Osteocyte (in vitro differentiated cells): Measurements from ENCODE around the gene PHF24. TPM values are rescaled to one million over a fixed set of nuclear protein-coding genes. Genes with fewer than 3 reads are reported as not detected.

Experiments used
- DNase-seq: peaks from one replicate; pipeline ENCODE4 v3.0.0; 2021; ENCODE audit warnings: mixed read lengths; ENCODE audit not compliant: unreplicated experiment; ENCODE audit errors: extremely low spot score
- H3K27ac Mint-ChIP-seq: one replicate; pipeline ENCODE4 v1.8.0; 2021; ENCODE audit warnings: mild to moderate bottlenecking, mixed read lengths; ENCODE audit not compliant: unreplicated experiment
- H3K27me3 Mint-ChIP-seq: one replicate; pipeline ENCODE4 v1.8.0; 2021; ENCODE audit warnings: mixed read lengths; ENCODE audit not compliant: unreplicated experiment
- H3K36me3 Mint-ChIP-seq: one replicate; pipeline ENCODE4 v1.8.0; 2021; ENCODE audit warnings: mixed read lengths; ENCODE audit not compliant: unreplicated experiment
- H3K4me1 Mint-ChIP-seq: one replicate; pipeline ENCODE4 v1.8.0; 2021; ENCODE audit warnings: mixed read lengths; ENCODE audit not compliant: unreplicated experiment
- H3K4me3 Mint-ChIP-seq: one replicate; pipeline ENCODE4 v1.8.0; 2021; ENCODE audit warnings: mild to moderate bottlenecking, moderate library complexity, mixed read lengths; ENCODE audit not compliant: unreplicated experiment
- H3K9me3 Mint-ChIP-seq: one replicate; pipeline ENCODE4 v1.8.0; 2021; ENCODE audit warnings: mixed read lengths; ENCODE audit not compliant: unreplicated experiment
- total RNA-seq: library from RNA; stranded (reverse); gene quantifications from 2 replicates; pipeline ENCODE4 v1.2.1, GENCODE V29; 2021
- TF ChIP-seq, protein P1 (sequence below): fragments of 200-600 bp; sonication (generic); IDR thresholded peaks from 2 replicates; pipeline ENCODE4 v1.5.0; 2021; ENCODE audit warnings: antibody characterized with exemption, mild to moderate bottlenecking, moderate library complexity

Gene PHF24
- total RNA-seq, 1 donor from 2014 or later = not detected

DNA sequence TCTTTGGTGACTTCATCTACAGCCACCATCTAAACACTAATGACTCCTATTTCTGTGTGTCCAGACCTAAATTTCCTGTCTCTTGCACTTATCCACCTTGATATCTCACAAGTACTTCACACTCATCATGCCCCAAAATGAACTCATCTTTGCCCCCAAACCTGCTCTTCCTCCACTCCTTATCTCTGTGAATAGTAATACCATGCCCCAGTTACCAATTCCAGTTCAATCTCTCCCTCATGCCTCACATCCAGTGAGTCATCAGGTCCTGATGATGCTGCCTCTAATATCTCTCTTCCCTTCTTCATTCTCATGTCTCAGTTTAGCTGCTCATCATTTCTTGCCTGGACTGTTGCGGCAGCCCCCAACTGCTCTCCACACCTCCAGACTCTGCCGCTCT lies 16.6 kb downstream of the PHF24 start:
- H3K9me3 Mint-ChIP-seq = no peaks in the 10 kb centered on the region
- H3K4me1 Mint-ChIP-seq = no peaks in the 10 kb centered on the region
- no peaks in the 10 kb centered on the region for H3K36me3 Mint-ChIP-seq
- no peak overlapping the region for H3K4me3 Mint-ChIP-seq
- no peak for DNase-seq
- H3K27ac Mint-ChIP-seq = no peak overlapping the region
- TF ChIP-seq, protein P1, sequence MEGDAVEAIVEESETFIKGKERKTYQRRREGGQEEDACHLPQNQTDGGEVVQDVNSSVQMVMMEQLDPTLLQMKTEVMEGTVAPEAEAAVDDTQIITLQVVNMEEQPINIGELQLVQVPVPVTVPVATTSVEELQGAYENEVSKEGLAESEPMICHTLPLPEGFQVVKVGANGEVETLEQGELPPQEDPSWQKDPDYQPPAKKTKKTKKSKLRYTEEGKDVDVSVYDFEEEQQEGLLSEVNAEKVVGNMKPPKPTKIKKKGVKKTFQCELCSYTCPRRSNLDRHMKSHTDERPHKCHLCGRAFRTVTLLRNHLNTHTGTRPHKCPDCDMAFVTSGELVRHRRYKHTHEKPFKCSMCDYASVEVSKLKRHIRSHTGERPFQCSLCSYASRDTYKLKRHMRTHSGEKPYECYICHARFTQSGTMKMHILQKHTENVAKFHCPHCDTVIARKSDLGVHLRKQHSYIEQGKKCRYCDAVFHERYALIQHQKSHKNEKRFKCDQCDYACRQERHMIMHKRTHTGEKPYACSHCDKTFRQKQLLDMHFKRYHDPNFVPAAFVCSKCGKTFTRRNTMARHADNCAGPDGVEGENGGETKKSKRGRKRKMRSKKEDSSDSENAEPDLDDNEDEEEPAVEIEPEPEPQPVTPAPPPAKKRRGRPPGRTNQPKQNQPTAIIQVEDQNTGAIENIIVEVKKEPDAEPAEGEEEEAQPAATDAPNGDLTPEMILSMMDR = no peak
- H3K27me3 Mint-ChIP-seq = peaks cover 60% of the 10 kb centered on the region

DNA sequence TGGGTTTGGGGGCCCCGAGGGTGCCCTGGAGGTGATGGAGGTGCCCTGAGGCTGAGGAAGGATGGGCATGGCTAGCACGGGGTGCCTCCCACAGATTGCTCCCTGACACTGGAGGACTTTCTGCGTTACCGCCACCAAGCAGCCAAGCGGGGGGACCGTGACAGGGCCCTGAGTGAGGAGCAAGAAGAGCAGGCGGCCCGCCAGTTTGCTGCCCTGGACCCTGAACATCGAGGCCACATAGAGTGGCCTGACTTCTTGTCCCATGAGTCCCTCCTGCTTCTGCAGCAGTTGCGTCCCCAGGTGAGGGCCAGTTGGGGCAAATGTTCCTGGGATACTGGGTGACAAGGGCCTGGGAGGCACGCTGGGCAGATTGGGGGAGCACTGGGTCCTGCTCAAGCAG lies 18.4 kb downstream of the PHF24 start:
- Mint-ChIP-seq H3K27ac (no peak overlapping the region), H3K9me3 (no peaks in the 10 kb centered on the region), H3K4me3 (no peak overlapping the region), H3K4me1 (no peaks in the 10 kb centered on the region), H3K27me3 (peaks cover 46% of the 10 kb centered on the region), H3K36me3 (no peaks in the 10 kb centered on the region)
- TF ChIP-seq, protein P1 = no peak
- no peak for DNase-seq

DNA sequence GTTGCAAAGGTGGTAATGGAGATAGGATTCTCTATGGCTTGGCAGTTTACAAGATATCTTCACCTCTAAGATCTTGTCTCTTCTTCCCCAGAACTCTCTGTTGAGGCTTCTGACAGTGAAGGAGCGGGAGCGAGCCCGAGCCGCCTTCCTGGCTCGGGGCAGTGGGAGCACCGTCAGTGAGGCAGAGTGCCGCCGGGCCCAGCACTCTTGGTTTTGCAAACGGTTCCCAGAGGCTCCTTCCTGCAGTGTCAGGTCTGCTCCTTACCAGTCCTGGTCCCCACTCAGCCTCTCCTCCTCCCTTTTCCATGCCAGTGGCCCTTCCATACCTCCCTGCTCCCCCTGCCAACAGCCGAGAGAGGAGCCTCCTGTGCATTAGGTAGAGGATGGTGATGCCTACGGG lies 18.9 kb downstream of the PHF24 start:
- TF ChIP-seq, protein P1 = no peak
- Mint-ChIP-seq H3K4me1 (no peaks in the 10 kb centered on the region), H3K4me3 (no peak overlapping the region), H3K9me3 (no peaks in the 10 kb centered on the region), H3K27me3 (peaks cover 44% of the 10 kb centered on the region), H3K36me3 (no peaks in the 10 kb centered on the region), H3K27ac (no peak overlapping the region)
- DNase-seq = no peak

DNA sequence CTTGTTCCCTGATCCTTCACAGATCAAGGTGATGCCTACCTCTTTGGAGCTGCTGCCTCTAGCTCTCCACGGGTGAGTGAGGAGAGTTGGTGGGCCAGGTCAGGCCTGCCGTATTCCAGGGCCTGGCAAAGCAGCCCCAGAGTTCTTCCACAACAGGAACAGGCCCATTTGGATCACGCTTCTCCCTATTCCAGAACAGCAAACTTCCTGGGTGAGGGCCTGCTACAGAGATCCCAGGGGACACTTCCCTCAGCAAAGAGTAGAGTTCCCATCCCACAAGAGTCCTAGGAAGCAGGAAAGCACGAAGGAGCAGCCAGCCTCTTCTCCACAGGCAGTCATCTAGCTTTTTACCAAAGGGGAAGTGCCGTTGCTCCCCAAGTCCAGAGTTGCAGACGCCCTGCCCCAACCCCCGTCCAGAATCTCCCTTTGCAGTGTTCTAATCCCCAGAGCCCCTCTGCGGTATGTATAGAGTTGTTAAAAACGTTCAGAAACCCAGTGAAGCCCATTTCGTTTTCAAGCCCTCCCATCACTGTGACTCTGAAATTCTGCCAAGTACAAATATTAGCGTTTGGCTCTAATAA lies 22.2 kb downstream of the PHF24 start:
- Mint-ChIP-seq H3K9me3 (no peaks in the 10 kb centered on the region), H3K4me3 (no peak overlapping the region), H3K27me3 (peaks cover 21% of the 10 kb centered on the region), H3K36me3 (no peaks in the 10 kb centered on the region), H3K4me1 (no peaks in the 10 kb centered on the region), H3K27ac (no peak overlapping the region)
- no peak for DNase-seq
- TF ChIP-seq, protein P1 = no peak

DNA sequence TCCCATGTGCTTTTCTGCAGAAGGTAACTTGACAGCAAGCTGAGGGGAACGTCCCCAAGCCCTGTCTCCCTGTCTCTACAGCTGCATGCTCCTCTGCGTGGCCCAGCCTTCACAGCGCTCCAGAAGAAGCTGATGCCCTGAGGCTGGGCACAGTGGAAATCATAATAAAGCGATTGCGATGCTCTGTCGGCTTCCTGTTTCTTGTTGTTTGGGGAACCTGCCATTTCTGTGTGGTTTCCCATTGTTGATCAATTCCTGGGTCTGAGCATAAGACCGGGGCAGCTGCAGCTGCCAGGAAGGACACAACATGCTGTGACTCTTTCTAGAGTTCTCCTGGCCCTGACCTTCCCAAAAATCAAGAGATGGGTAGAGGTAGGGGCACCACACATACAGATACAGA lies 24.3 kb downstream of the PHF24 start:
- DNase-seq = no peak
- TF ChIP-seq, protein P1 = no peak
- H3K27me3 Mint-ChIP-seq = peaks cover 13% of the 10 kb centered on the region
- H3K36me3 Mint-ChIP-seq = no peaks in the 10 kb centered on the region
- H3K27ac Mint-ChIP-seq = no peak overlapping the region
- H3K4me1 Mint-ChIP-seq = no peaks in the 10 kb centered on the region
- no peaks in the 10 kb centered on the region for H3K9me3 Mint-ChIP-seq
- H3K4me3 Mint-ChIP-seq = no peak overlapping the region
